GM21360 (cell line): ENCODE results near the gene ARHGAP26.

Experiments used
- ATAC-seq: cut with Tn5 transposase; IDR thresholded peaks from one replicate; pipeline ENCODE4 v1.9.1; 2021; ENCODE audit warnings: mild to moderate bottlenecking, moderate library complexity; ENCODE audit not compliant: unreplicated experiment

ARHGAP26 gene

GRCh38 chr5:142749321-142749720, 20.9 kb upstream of the ARHGAP26 start:
- no peak for ATAC-seq

DNA sequence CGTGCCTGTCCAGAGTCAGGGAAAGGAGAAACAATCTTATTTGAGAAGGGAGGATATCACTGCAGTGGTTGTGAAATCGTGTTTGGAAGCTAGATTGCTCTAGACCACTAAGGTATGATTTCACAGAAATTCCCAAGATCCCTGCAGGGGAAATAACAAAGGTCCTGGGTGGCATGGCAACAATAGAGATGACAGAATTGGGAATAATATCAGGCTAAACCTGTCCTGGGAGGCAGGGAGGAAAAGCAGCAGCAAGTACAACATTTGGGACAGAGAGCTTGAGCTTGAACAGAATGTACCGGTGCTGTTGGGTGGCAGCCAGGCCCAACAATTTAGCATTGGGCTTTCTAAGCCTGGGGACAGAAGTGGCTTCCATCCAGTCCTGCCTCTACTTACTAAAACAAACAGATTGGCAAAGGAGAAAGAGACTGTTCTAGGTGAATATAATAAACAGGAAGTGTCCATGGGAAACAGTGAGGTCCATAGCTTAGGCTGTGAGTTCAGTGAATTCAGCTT, 17.0 kb upstream of the ARHGAP26 start:
- ATAC-seq, result no peak

- no peak for ATAC-seq
These were observed 16.1 kb upstream of the ARHGAP26 start for GRCh38 chr5:142754031-142754430.

DNA sequence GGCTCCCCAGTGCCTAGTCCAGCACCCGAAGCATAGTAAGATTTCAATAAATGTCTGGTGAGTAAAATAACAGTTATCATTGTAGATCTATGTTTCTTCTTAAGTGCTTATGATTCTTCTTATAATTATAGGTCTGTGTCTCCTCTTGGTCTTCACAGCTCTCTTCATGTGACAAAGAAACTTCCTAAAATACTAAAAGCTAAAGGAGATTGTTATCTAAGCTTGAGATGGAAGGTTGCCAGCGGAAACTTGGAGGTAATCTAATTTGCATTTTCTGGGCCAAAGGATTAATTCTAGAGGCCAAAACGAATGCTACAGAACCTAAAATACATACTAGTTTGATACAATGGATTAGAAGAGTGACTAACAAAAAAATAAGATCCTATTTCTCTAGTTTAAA, 13.6 kb upstream of the ARHGAP26 start:
- ATAC-seq, result no peak

- ATAC-seq, result no peak
These were observed 12.6 kb upstream of the ARHGAP26 start for GRCh38 chr5:142757564-142757963.

DNA sequence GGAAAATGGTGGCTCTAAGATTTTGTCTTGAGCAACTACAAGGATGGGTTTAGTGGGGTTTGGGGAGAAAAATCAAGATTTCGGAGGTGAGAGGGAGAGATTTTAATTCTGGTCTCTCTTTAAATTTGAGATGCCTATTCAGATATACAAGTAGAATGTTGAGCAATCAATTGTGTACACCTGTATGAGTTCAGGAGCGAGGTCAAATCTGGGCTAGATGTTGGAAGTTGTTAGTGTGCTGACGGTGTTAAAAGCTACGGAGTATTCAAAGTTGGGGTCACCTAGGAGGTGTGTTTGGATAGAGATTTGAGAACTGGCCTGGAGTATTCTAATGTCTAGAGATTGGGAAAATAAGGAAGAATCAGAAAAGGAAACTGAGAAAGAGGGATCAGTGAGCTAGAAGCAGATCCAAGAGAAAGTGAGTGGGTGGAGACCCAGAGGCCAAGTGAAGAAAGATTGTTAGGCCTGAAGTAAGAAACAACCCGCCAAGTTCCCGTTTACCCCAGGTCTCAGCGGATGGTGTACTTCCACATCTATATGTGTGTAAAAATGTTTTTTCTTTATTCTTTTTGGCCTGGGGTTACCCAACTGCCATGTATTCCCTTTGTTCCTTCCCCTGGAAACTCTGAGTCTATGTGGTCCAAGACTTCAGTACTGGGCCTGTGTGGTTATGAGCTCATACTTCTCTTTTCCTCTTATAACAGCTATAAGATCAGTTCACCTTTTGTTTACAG, 11.9 kb upstream of the ARHGAP26 start:
- ATAC-seq, result no peak

DNA sequence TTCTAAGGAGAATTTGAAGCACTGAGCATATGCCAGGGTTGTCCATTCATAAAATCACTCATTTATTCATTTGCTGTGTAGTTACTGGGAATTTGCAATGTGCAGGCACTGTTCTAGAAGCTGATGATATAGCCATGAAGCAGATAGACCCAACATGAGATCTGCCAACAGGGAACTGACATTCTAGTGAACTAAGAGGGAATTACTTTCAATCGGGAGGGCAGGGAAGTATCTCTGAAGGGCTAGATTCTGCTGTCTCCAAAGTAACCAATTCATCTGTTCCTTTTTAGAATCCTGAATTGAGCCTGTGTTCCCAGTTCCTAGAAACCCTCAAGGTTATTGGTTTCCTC, 11.4 kb upstream of the ARHGAP26 start:
- ATAC-seq, result no peak

GRCh38 chr5:142763701-142764100, 6.5 kb upstream of the ARHGAP26 start:
- no peak for ATAC-seq

- no peak for ATAC-seq
These were observed 3.0 kb upstream of the ARHGAP26 start for GRCh38 chr5:142767178-142767577.

DNA sequence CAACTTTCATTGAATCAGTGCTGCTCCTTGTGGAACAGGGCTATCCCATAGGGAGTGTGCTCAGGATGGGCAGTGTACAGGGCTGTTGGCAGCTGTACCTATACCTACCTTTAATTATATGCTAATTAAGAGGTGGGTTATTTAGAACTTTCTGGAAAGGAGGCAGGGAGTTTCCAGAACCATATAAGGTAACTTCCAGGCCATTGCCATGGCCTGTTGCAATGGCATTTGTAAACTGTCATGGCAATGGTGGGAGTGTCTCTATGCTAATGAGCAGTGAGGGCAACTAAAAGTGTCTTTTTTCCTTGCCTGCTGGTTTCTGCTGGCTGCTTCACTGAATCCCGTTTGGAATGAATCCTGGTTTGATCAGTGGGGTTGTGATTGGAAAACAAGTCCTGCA, 2.3 kb upstream of the ARHGAP26 start:
- ATAC-seq, result no peak

DNA sequence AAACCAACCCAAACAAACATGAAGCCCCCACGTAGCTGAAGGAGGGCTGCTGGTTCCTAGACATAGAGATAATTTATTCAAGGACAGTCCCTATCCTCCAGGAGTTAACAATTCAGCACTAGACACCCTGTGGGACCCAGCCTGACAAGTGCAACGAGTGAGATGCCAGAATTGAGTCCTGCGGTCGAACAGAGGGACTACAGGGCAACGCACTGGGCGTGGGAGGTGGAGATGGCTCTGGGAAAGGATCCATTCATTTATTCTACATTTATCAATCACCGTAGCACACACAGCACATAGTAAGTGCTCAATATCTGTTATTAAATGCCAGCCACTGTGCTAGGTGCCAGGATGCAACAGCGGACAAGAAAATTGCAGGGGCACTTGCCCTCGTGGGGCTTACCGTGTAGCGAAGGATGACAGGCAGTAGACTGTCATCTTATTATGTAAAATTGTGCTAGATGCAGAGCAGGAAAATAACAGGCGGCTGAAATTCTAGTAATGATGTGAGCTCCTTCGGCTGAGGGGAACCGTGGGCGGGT, 855 bp upstream of the ARHGAP26 start:
- no peak for ATAC-seq

GRCh38 chr5:142770650-142771609, 753 bp downstream of the ARHGAP26 start:
- peak; percentile 16 for ATAC-seq

DNA sequence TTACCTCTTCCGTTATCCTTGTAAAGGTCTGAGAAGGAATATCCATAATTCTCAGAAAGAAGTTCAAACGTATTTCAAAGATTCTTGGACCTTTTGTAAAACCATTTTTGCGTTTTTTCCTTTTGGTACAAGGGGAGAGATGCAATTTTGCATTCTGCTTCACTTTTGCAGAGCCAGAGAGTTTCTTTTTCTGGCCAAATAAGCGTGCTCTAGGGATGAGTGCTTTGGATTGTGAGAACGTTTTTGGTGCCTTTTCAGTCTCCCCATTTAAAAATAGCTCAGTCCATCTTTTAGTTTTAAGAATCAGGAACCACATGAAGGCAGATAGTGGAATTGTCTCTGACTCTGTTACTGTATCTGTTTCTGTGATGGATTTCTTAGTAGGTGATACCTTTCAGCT, 1.5 kb downstream of the ARHGAP26 start:
- ATAC-seq, result no peak

GRCh38 chr5:142772446-142773293, 2.5 kb downstream of the ARHGAP26 start:
- ATAC-seq, result no peak

GRCh38 chr5:142777099-142777498, 6.9 kb downstream of the ARHGAP26 start:
- no peak for ATAC-seq

DNA sequence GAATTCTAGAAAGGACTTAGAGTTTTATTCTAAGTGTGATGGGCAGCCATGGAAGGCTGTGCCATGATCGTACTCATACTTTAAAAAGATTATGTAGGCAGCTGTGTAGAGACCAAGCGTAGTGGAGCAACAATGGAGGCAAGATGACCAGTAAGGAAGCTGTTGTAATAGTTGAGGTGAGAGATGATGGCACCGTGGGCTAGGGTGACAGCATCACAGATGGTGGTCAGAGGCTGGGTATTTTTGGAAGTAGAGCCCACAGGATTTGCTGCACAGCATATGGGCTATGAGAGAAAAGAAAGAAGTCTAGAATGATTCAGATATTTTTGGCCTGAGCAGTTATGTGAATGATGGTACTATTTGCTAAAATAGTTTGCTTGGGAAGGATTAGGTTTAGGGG, 7.7 kb downstream of the ARHGAP26 start:
- ATAC-seq, result no peak

- ATAC-seq, result no peak
These were observed 9.1 kb downstream of the ARHGAP26 start for GRCh38 chr5:142779163-142779840.

DNA sequence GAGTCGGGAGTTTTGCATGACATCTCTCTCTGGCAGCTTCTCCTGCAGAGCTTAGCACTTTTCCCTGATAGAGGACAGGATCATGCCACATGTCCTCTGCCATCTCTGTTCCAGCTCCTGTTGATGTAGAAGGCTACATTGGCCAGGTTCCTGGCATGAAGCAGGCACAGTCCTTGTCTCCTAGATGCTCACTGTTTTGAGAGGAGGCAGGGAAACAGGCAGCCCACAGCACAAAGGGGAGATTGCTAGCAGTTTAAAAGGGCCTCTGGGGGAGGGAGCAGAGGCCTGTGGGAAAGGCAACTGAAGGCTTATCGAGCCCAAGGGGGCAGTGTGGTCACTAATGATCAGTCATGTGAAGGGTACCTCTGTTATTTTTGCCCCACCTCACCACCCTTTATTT, 10.7 kb downstream of the ARHGAP26 start:
- ATAC-seq, result no peak

DNA sequence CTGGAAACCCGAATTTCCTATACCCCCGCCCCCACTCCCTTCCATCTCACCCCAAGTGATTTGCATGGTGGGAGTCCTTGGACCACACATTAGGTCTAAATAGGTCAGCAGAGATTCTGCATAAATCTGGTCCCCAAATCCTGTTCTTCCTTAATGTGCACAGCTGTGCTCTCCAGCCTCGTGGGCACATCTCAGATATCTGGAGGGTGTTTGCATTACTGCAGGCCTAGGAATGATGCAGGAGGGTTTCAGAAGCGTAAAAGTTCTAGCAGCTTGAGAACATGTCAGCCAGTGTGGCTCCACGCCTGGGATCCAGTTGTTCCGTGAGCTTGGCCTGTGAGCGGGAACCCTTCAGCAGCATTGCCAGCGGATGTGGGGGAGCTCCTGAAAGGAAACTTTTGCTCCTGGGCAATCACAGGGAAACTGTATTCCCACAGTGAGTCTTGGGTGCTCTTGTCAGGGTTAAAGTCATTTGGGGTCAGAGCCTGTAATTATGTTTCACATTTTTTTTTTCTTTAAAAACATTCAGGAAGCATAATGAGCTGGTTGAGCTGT, 12.9 kb downstream of the ARHGAP26 start:
- ATAC-seq, result no peak
